HG03135 (cell line): Measurements from ENCODE around the gene SREBF1.
A peak's percentile ranks its signal among the peaks of the same experiment; 100 is the strongest.

ENCODE experiments used
- ATAC-seq: cut with Tn5 transposase; IDR thresholded peaks from one replicate; pipeline ENCODE4 v1.9.1; 2021; ENCODE audit warnings: mild to moderate bottlenecking, moderate library complexity; ENCODE audit not compliant: unreplicated experiment

SREBF1 gene

DNA sequence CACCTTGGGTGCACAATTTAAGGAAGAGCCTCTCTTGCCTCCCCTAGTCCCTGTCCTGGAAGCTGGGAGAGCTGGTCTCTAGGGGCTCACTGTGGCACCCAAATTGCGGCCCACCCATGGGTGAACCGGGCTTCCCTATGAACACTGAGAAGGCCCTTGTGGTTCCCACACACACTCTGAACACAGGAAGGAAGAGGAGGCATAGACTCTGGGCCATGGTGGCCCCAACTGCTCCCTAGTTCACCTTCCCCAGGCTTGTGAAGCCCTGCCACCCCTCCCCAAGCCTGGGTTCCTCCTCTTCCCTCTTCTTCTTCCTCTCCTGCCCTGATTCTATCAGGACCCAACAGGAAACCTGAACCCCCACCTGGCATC lies 10.5 kb downstream of the SREBF1 start:
- ATAC-seq, result no peak

DNA sequence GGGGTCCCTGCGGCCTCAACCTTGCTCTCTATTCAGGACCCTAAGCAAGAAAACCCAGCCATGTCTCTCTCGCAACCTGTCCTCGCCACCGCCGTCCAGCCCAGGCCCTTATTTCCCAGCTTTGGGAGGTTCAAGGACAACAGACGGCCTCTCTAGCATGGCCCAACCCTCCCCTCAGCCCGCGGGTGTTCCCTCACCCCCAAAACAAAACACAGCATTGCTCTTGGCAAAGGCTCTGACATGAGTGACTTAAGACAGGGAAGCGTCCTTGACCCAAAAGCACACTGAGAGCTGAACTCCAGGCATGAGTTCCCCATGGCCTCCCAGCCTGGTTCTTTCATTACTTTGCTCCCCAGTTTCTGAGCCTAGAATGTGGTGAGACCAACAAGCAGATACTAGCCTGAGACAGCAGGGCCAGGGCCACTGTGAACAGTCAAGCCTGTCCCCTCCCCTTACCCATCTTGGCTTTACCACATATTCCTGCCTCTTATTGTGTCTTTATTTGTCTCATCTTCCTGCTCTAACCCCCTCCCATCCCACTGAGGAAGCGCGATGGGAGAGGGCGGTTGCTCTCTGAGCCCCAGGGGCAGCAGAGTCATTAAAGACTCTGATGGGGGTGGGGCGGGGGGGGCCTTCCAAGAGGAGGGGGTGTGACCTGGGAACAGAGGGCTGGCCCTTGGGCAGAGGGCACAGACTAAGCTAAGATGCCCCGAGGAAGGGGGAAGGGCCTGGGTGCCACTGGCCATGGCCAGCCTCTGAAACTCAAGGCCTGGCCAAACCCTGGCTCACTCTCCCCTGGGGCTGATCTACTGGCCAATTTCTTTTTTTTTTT lies 11.8 kb downstream of the SREBF1 start:
- ATAC-seq, result no peak

- ATAC-seq, result peak; percentile 6
Measured at GRCh38 chr17:17824119-17824782, 12.5 kb downstream of the SREBF1 start.

DNA sequence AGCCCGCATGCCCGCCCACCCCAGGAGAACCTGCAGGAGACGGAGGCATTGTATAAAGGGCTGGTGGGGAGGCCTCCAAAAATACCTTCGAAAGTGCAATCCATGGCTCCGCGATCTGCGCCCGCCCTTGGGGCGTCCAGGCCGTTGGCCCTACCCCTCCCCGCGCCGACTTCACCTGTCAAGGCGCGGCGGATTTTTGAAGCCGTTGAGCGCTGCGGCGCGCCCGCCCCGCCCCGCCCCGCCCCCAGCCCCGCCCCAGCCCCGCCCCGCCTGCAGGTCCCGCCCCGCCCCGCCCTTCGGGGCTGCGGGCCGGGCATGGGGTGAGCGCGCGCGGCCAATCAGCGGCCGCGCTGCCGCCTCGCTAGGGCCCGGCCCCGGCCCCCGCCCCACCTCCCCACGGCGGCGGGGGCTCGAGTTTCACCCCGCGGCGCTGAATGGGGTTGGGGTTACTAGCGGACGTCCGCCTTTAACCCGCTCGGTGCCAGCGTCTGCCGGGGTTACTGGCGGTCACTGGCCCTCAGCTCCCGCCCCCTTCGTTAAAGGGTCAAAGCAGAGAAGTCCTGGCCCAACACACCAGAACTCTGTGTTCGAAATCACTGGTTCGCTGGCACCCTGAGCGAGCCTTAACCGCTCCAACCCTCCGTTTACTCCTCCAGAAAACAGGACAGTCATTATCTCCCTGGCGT lies 13.2 kb downstream of the SREBF1 start:
- peak; percentile 72 for ATAC-seq

GRCh38 chr17:17822616-17823015 lies 14.2 kb downstream of the SREBF1 start:
- ATAC-seq, result no peak

GRCh38 chr17:17822189-17822588 lies 14.6 kb downstream of the SREBF1 start:
- no peak for ATAC-seq

DNA sequence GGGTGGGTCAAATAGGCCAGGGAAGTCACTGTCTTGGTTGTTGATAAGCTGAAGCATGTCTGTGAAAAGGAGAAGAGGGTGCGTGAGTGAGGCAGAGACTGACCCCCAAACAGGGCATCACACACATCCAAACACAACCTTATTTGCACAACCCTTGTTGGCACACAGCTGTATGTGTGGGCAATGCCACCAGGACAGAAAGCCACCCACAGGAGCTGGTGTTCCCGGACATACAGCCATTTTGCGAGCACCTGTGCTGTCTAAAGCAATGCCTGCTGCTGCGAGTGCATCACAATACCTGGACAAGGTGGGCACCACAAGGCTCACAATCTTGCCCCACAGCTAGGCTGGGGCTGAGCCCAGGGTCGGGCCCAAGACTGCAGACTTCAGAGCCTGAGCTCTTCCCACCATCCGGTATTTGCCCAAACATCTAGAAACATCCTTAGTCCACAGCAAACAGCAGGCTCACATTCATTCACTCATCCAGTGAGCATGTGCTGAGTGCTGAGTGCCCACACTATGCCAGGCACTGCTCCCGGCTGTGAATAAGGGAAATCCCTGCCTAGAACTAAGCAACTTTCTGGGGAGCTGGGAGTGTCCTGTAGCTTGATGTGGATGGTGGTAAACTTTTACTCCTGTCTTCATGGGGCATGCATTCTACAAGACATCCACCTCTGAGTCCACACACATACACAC lies 16.2 kb downstream of the SREBF1 start:
- no peak for ATAC-seq

GRCh38 chr17:17820046-17820445 lies 16.7 kb downstream of the SREBF1 start:
- no peak for ATAC-seq

DNA sequence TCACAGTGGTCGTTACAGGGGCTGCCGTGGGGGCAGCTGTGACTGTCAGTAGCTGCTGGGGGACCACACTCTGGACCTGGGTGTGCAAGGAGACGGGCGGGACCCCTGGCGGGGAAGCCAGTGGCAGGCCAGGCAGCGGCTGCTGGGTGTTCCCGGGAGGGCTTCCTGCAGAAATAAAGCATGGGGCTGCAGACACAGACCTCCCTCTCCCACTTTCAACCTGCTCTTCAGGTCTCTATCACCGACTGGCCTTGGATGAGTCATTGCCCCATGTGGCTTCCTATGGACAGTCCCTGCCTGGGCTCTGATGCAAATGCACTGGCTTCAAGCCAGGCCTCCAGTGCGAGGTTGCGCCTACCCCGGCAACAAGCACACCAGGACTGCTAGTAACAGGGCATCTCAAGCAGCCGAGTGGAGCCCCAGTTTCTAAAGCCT lies 17.2 kb downstream of the SREBF1 start:
- no peak for ATAC-seq

- no peak for ATAC-seq
Measured at GRCh38 chr17:17819111-17819510, 17.7 kb downstream of the SREBF1 start.

GRCh38 chr17:17818088-17818526 lies 18.7 kb downstream of the SREBF1 start:
- no peak for ATAC-seq

- ATAC-seq, result no peak
Measured at GRCh38 chr17:17817552-17817947, 19.2 kb downstream of the SREBF1 start.

DNA sequence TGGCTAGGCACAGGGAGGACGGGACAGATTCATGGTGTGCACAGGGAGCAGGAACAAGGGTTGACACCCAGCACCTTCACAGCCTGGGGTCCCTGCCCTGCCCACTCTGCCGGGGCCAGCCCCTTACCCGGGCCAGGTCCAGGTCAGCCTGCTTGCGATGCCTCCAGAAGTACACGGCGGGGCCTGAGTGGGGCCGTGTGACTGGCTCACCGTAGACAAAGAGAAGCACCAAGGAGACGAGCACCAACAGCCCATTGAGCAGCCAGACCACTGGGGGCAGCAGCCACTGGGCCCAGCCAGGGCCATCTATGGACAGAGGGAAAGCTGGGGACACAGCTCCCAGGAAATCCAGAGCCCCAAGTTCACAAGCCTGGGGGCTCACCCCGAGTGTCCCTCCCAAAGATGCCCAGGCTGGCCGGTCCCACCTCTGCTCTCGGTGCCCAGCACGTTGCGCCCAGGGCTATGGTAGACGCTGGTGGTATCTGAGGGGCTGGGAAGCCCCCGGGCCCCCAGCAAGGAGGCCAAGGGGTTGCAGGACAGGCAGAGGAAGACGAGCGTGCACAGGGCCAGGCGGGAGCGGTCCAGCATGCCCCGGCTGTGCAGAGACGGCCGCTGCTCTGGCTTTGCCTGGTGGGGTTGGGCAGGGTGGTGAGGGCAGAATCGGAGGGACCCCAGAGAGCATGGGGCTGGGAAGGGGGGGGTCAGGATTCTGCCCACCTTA lies 19.8 kb downstream of the SREBF1 start:
- no peak for ATAC-seq

DNA sequence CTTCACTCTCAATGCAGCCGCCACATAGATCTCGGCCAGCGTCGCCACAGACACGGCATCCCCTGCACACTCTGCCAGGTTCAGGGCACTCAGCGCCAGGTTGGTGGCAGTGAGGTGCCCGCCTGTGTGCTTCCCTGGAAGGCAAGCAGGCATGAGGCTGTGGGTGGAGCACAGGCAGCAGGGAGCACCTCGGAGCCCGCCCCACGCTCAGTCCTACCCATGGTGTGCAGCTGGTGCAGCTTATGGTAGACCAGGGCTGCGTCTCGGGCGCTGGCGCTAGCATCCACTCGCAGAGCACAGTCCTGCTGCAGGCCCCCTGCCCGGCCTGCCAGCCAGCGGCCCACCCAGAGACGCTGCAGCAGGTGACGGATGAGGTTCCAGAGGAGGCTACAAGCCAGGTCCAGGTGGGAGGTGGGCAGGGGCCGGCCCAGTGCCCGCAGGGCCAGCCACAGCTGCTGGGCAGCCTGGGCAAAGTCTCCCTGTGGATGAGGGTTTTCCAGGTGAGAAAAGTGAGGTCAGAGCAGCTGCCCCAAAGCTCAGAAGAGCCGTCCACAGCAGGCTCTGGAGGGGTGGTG lies 20.5 kb downstream of the SREBF1 start:
- no peak for ATAC-seq

GRCh38 chr17:17815436-17816200 lies 21.2 kb downstream of the SREBF1 start:
- no peak for ATAC-seq

DNA sequence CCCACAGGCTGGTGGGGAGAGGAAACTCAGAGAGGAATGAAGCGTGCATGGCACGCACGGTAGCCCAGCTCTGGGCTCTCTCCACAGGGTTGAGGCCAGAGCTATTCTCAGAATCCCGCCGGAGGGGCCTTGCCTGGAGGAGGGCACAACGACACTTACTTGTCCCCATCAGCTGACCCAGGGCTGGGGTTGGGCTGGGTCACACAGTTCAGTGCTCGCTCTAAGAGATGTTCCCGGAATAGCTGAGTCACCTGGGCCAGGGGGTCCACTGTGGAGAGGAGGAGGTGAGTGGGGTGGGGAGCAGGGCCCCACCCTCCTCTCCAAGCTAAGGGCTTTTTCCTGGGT lies 21.8 kb downstream of the SREBF1 start:
- no peak for ATAC-seq

DNA sequence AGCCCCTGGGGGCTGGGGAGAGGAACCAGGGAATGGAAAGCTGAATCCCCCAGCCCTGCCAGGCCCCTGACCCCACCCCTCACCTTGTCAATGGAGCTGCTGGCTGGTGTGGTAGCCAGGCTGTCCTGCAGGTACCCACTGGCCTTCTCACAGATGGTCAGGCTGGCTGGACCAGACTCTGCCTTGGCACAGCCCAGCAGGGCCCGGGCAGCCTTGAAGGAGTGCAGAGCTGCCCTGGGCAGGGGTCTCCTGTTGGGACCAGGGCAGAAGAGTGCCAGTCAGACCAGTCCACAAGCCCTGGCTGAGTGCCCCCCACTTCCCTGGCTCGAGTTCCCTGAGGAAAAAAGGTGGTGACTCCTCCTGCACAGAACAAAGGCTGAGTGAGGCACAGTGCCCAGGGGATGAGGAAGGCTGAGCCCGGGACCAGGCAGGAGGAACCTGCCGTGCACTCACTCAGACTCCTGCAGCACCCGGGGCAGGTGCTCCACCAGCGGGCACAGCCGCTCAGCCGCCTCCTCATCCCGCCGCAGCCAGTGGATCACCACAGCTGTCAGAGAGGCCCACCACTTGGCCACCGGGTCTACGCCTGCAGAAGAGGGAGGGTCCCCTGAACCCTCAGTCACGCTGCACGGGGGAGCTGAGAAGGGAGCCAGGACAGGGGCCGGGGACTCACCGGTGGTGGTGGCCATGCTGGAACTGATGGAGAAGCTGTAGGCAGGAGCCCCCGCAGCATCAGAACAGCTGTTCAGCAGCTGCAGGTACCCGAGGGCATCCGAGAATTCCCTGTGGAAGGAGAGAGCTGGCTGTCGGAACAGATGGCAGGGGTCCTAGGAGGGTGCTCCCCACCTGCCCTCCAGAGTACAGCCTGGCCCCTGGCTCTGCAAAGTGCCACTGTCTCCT lies 22.4 kb downstream of the SREBF1 start:
- ATAC-seq, result no peak

DNA sequence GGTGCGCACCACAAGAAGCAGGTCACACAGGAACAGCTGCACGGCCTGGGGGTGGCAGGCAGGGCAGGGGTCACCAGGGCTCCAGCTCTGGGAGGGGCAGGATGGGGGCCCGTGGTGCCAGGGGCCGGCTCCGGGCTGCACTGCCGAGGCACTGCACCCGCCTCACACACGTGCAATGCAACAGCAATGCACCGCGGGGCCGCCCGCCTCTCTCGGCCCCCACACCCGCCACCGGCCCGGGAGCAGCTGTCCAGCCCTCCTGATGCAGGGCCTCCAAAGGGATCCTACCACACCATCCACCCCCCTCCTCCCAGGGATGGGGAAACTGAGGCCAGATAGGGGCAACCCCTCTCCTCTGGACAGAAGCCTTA lies 23.1 kb downstream of the SREBF1 start:
- ATAC-seq, result no peak
